Sigmoid colon (tissue), 7 donors: ENCODE data around the gene KCTD16. TPM values are rescaled to one million over a fixed set of nuclear protein-coding genes. Genes with fewer than 3 reads are reported as not detected.

Source experiments
- DNase-seq: peaks from one replicate; pipeline ENCODE4 v3.0.0-alpha.2; 2019
- H3K27ac ChIP-seq, 4 donors: fragments of 200-600 bp; sonication (generic); one replicate each; pipeline ENCODE4 v1.5.1; 2016 to 2019; ENCODE audit warnings: mild to moderate bottlenecking in 1 of 4
- H3K27me3 ChIP-seq, 3 donors: fragments of 200-600 bp; sonication (generic); one replicate each; pipeline ENCODE4 v1.5.1; 2019; ENCODE audit warnings: mild to moderate bottlenecking in 1 of 3
- H3K36me3 ChIP-seq, 4 donors: fragments of 200-600 bp; sonication (generic); one replicate each; pipeline ENCODE4 v1.5.1; 2016 to 2019
- H3K4me1 ChIP-seq, 4 donors: fragments of 200-600 bp; sonication (generic); one replicate each; pipeline ENCODE4 v1.5.1; 2017 to 2019
- H3K4me3 ChIP-seq, 4 donors: fragments of 200-600 bp; sonication (generic); one replicate each; pipeline ENCODE4 v1.5.1; 2017 to 2019; ENCODE audit warnings: mild to moderate bottlenecking in 2 of 4, moderate library complexity in 1 of 4
- H3K9me3 ChIP-seq, 4 donors: fragments of 200-600 bp in 3 of 4; sonication (generic) in 3 of 4; one replicate each; pipeline versions ENCODE4 v1.5.1 to v1.6.1; 2013 to 2019
- EP300 ChIP-seq, 4 donors: sonication (generic); formaldehyde crosslinking; IDR thresholded peaks; one replicate each; pipeline ENCODE4 v1.6.1; 2017; ENCODE audit warnings: antibody characterized with exemption in 4 of 4
- POLR2A ChIP-seq, 2 donors: fragments of 450-650 bp; IDR thresholded peaks; one replicate each; pipeline ENCODE4 v1.6.1; 2016; ENCODE audit warnings: antibody characterized with exemption in 2 of 2, mild to moderate bottlenecking in 2 of 2, moderate library complexity in 2 of 2
- POLR2AphosphoS5 ChIP-seq, 4 donors: sonication (generic); formaldehyde crosslinking; IDR thresholded peaks; one replicate each; pipeline ENCODE4 v1.6.1; 2017; ENCODE audit warnings: antibody characterized with exemption in 4 of 4
- WGBS, 2 donors: extraction: QIAGEN DNeasy Blood & Tissue Kit; methylation state at CpG; one replicate each; pipeline ENCODE4 v1.1.7; 2013; 5-methylcytosine and 5-hydroxymethylcytosine counted together
- intact Hi-C: fragments of 100-400 bp; cut with DNase I; formaldehyde crosslinking; loops from one replicate; pipeline ENCODE4 v1.15.1; 2023
- polyA plus RNA-seq, 3 donors: library from polyadenylated mRNA; stranded (reverse); fragments of 200-250 nt; gene quantifications; one replicate each; pipeline ENCODE4 v1.2.3, GENCODE V29; 2013
- total RNA-seq, 4 donors: library from RNA; depleted of rRNA; stranded (reverse); fragments of >200 nt; gene quantifications; one replicate each; pipeline ENCODE4 v1.1.0, GENCODE V29; 2016
- TF ChIP-seq, protein P1 (sequence below), 4 experiments: fragments of 450-650 bp in 3 of 4; fragments of 200-600 bp in 1 of 4; IDR thresholded peaks; one replicate each; pipeline ENCODE4 v1.5.1; 2016 to 2019; ENCODE audit warnings: antibody characterized with exemption in 4 of 4, mild to moderate bottlenecking in 3 of 4, moderate library complexity in 2 of 4
- donor health status: healthy with polysubstance abuse.
- donor health status: Bipolar disorder and iron deficiency.
- donor health status: healthy.

The KCTD16 gene
- total and polyA plus RNA-seq, 7 donors = under 0.01 to 0.71 (median 0.16) TPM; not detected in 2

DNA sequence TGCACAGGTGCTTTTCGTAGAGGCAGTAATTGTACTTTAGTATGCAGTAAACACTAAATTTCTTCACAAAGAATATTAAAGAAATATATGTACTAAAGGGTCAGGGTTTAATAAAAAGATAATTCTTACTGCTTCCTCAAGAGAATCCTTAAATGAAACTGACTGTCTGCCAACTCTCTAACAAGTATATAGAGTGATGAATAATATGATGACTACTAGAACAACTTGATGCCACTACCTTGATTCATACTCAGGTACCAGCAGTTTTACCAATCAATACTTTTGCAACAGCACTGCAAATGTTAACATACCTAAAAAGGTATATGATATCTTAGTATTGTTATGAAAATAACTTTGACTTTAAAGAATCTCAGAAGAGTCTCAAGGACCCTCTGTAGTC lies 4.0 kb upstream of the KCTD16 start:
- intact Hi-C loops = no loop called here
- no peak for TF ChIP-seq POLR2AphosphoS5 (IDR thresholded peaks at IDR 0.05)
- TF ChIP-seq, protein P1, sequence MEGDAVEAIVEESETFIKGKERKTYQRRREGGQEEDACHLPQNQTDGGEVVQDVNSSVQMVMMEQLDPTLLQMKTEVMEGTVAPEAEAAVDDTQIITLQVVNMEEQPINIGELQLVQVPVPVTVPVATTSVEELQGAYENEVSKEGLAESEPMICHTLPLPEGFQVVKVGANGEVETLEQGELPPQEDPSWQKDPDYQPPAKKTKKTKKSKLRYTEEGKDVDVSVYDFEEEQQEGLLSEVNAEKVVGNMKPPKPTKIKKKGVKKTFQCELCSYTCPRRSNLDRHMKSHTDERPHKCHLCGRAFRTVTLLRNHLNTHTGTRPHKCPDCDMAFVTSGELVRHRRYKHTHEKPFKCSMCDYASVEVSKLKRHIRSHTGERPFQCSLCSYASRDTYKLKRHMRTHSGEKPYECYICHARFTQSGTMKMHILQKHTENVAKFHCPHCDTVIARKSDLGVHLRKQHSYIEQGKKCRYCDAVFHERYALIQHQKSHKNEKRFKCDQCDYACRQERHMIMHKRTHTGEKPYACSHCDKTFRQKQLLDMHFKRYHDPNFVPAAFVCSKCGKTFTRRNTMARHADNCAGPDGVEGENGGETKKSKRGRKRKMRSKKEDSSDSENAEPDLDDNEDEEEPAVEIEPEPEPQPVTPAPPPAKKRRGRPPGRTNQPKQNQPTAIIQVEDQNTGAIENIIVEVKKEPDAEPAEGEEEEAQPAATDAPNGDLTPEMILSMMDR (IDR thresholded peaks at IDR 0.05) = no peak
- TF ChIP-seq POLR2A (IDR thresholded peaks at IDR 0.05) = no peak
- no peak for TF ChIP-seq EP300 (IDR thresholded peaks at IDR 0.05)
- Histone ChIP-seq H3K9me3 (no peaks in the 10 kb centered on the region), H3K36me3 (peaks cover 3 to 49% (median 23%) of the 10 kb centered on the region in 4 donors), H3K4me1 (peaks cover 0 to 32% (median 19%) of the 10 kb centered on the region in 4 donors), H3K4me3 (no peak overlapping the region), H3K27ac (no peak overlapping the region), H3K27me3 (no peaks in the 10 kb centered on the region)
- no peak for DNase-seq
- 78 to 92% methylated on average over 1 of the region's 1 CpG for WGBS, 2 donors

DNA sequence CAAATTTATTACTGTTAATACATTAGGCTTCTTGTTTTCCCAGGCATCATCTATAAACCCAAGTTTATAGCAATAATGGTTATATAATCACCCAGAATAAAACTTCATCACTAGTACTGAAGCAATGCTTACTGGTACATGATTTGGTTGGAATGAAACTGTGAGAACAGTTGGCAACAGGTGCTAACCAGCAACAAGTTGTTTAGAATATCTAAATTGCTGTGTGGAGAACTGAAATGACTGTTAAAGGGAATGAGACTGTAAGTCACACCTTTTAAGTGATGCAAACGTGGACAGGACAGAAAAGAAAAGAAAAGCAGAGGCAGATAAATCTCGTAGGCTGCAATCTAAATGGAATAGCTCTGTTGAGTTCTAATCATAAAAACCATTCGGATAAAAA lies 2.7 kb upstream of the KCTD16 start:
- Histone ChIP-seq H3K36me3 (peaks cover 3 to 36% (median 17%) of the 10 kb centered on the region in 4 donors), H3K9me3 (no peaks in the 10 kb centered on the region), H3K4me3 (no peak overlapping the region), H3K27ac (no peak overlapping the region), H3K27me3 (no peaks in the 10 kb centered on the region), H3K4me1 (peaks cover 0 to 32% (median 19%) of the 10 kb centered on the region in 4 donors)
- DNase-seq = no peak
- no peak for TF ChIP-seq EP300 (IDR thresholded peaks at IDR 0.05)
- TF ChIP-seq, protein P1 (IDR thresholded peaks at IDR 0.05) = no peak
- TF ChIP-seq POLR2A (IDR thresholded peaks at IDR 0.05) = no peak
- no peak for TF ChIP-seq POLR2AphosphoS5 (IDR thresholded peaks at IDR 0.05)
- intact Hi-C loops = no loop called here
- 77 to 81% methylated on average over 3 of the region's 3 CpGs for WGBS, 2 donors

DNA sequence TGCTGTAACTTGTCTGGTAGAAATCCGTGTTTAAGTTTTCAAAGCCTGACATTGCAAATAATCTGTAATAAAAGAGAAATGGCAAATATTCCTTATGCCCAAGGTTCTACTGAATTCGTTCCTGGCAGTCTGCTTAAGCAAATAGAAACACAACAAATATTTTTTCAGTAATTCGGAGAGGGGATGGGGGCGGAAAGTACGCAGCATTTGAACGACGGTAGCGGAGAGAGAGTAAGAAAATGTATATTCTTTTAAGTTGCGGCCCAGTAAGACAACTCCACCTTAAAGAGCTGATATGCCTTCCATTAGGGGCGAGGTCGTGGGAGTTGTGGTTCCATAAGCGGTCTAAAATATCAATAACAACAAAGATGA lies 783 bp upstream of the KCTD16 start:
- 2 to 4% methylated on average over 12 of the region's 12 CpGs for WGBS, 2 donors
- Histone ChIP-seq H3K27me3 (peaks cover 0 to 1% (median 0%) of the 10 kb centered on the region in 3 donors), H3K4me1 (peaks cover 0 to 32% (median 19%) of the 10 kb centered on the region in 4 donors), H3K4me3 (peak overlapping the region; percentile 61 to 89 (median 68)), H3K27ac (peak overlapping the region; percentile 68 to 82 (median 74)), H3K9me3 (no peaks in the 10 kb centered on the region), H3K36me3 (peaks cover 0 to 18% (median 3%) of the 10 kb centered on the region in 4 donors)
- TF ChIP-seq POLR2A (IDR thresholded peaks at IDR 0.05) = no peak
- TF ChIP-seq EP300 (IDR thresholded peaks at IDR 0.05) = no peak
- TF ChIP-seq, protein P1 (IDR thresholded peaks at IDR 0.05) = no peak
- no peak for TF ChIP-seq POLR2AphosphoS5 (IDR thresholded peaks at IDR 0.05)
- intact Hi-C loops = loop anchor here (5.0 to 10.0 kb wide), 2 partner anchors 765 to 1398 kb away; partner anchors contain the start of genes ARHGAP26 and NR3C1
- DNase-seq = no peak

DNA sequence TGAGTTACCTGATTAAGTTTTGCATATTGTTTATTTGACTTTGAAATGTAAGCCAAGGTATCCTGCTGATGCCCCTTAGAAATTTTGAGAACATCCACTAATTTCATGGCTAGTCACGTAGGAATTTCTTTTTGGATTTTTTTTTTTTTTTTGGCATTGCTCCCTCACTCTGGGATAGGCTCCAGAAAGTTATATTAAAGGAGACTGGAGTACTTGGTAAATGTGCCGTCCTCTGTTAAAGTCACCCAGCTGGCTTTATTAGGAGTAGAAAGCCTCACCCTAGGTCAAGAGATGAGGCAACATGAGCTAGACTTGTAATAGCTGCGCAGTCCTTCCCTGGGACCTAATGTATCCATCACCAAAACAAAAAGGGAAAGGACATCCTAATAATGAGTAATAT lies 3.1 kb downstream of the KCTD16 start:
- Histone ChIP-seq H3K9me3 (no peaks in the 10 kb centered on the region), H3K4me1 (peaks cover 0 to 13% (median 11%) of the 10 kb centered on the region in 4 donors), H3K36me3 (no peaks in the 10 kb centered on the region), H3K27me3 (peaks cover 0 to 3% (median 0%) of the 10 kb centered on the region in 3 donors), H3K4me3 (no peak overlapping the region), H3K27ac (no peak overlapping the region)
- TF ChIP-seq POLR2AphosphoS5 (IDR thresholded peaks at IDR 0.05) = no peak
- TF ChIP-seq, protein P1 (IDR thresholded peaks at IDR 0.05) = no peak
- WGBS, 2 donors = 65 to 76% methylated on average over 3 of the region's 3 CpGs
- intact Hi-C loops = loop anchor here (5.0 to 10.0 kb wide), 2 partner anchors 769 to 1401 kb away; partner anchors contain the start of genes ARHGAP26 and NR3C1
- no peak for DNase-seq

DNA sequence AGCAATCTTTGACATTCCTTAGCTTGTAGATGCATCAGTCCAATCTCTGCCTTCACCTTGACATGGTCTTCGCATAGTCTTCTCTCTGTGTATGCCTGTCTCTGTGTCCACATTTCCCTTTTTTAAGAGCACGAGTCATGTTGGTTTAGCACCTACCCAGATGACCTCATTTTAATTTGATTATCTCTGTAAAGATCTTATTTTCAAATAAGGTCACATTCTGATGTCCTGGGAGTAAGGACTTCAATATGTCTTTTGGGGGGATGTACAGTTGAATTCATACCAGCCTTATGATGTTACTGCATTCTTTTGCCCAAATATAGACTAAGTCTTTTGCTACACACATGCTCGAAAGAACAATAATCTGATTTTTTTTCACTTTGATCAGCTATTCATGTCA lies 6.9 kb downstream of the KCTD16 start:
- 80 to 83% methylated on average over 3 of the region's 3 CpGs for WGBS, 2 donors
- TF ChIP-seq EP300 (IDR thresholded peaks at IDR 0.05) (no peak), POLR2A (IDR thresholded peaks at IDR 0.05) (no peak), POLR2AphosphoS5 (IDR thresholded peaks at IDR 0.05) (no peak)
- TF ChIP-seq, protein P1 (IDR thresholded peaks at IDR 0.05) = no peak
- Histone ChIP-seq H3K36me3 (no peaks in the 10 kb centered on the region), H3K4me3 (no peak overlapping the region), H3K9me3 (no peaks in the 10 kb centered on the region), H3K27ac (no peak overlapping the region), H3K4me1 (no peaks in the 10 kb centered on the region), H3K27me3 (peaks cover 0 to 3% (median 0%) of the 10 kb centered on the region in 3 donors)
- intact Hi-C loops = loop anchor here (10.0 kb wide), 1 partner anchor 773 kb away; the partner anchor contains the start of gene NR3C1
- no peak for DNase-seq
